VCaP (cell line): ENCODE results near the gene HPF1.

Experiments
- H3K27ac ChIP-seq: fragments of 450-650 bp; 2 replicates; pipeline ENCODE4 v1.5.1; 2017
- CTCF ChIP-seq: fragments of 450-650 bp; conservative IDR thresholded peaks from 2 replicates; pipeline ENCODE4 v1.5.1; 2017; ENCODE audit warnings: mild to moderate bottlenecking, moderate library complexity

HPF1 gene

GRCh38 chr4:169727616-169728015 is 30.1 kb downstream of the HPF1 start:
- no peak for TF ChIP-seq CTCF
- no peak overlapping the region for H3K27ac ChIP-seq

GRCh38 chr4:169724260-169724659 is 33.5 kb downstream of the HPF1 start:
- TF ChIP-seq CTCF = no peak
- H3K27ac ChIP-seq = no peak overlapping the region

- TF ChIP-seq CTCF = peak; percentile 53
- no peak overlapping the region for H3K27ac ChIP-seq
Measured at GRCh38 chr4:169723207-169723965, 34.4 kb downstream of the HPF1 start.

GRCh38 chr4:169720529-169720928 is 37.2 kb downstream of the HPF1 start:
- no peak overlapping the region for H3K27ac ChIP-seq
- TF ChIP-seq CTCF = no peak

GRCh38 chr4:169716677-169717076 is 41.1 kb downstream of the HPF1 start:
- H3K27ac ChIP-seq = no peak overlapping the region
- no peak for TF ChIP-seq CTCF

GRCh38 chr4:169715826-169716225 is 41.9 kb downstream of the HPF1 start:
- H3K27ac ChIP-seq = no peak overlapping the region
- no peak for TF ChIP-seq CTCF

- H3K27ac ChIP-seq = no peak overlapping the region
- no peak for TF ChIP-seq CTCF
Measured at GRCh38 chr4:169707958-169708643, 49.6 kb downstream of the HPF1 start.
